ENCODE measurements around the gene FNDC10.

FNDC10 gene

DNA sequence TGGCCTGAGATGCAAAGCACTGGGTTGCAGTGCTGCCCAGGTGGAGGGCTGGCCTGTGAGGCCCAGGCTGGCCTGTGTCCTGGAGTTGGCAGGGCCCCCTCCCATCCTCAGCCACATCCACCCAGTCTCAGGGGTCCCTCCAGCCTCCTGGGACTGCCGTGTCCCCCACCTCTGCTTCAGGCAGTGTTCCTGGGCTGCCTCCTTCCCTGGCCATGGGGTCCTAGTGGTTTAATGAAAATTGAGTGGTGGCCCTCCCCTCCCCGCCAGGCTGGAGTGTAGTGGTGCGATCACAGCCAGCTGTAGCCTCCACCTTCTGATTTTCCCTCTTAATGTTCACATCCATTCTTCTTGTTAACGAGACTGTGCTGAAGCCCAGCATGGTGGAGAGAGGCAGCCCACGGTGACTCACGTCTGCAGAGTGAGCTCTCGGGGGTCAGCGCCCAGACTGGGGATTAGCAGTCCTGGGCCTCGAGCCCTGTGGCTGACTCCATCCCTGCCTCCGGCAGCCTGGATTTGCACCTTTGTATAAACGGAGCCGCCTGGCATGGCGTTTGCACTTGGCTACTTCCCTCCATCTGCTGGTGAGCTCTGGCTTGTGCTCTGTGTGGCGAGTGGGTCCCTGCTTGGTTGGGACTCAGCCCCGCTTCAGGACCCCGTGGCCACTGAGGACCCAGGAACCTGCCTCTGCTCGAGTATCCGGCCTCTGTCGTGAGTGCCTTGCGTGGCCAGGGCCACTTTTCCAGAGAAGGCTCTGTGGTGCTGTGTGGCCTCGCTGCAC, 22.3 kb upstream of the FNDC10 start:
- Histone ChIP-seq H3K9ac (ENCODE audit: low read depth, low read length, poor library complexity) (no peak overlapping the region), H2AK5ac (ENCODE audit: low read depth, low read length) (no peak overlapping the region), H3K27me3 (ENCODE audit: control insufficient read depth in 3 of 3, insufficient read depth in 3 of 3, low read depth in 1 of 3, low read length in 3 of 3) (no peaks in the 10 kb centered on the region), H3K4me2 (ENCODE audit: insufficient read depth, low read length, poor library complexity, severe bottlenecking) (no peak overlapping the region), H3K4me1 (ENCODE audit: control insufficient read depth in 2 of 2, insufficient read depth in 1 of 2, low read depth in 1 of 2, low read length in 2 of 2) (peaks cover 0 to under 1% of the 10 kb centered on the region in 2 donors), H2BK12ac (ENCODE audit: low read length) (no peak overlapping the region), H3K14ac (ENCODE audit: low read length) (no peak overlapping the region), H3K36me3 (replicated peaks in 1 of 2; ENCODE audit: control insufficient read depth in 2 of 2, insufficient read depth in 2 of 2, low read length in 2 of 2) (peaks cover 8 to 14% of the 10 kb centered on the region in 2 donors), H3K27ac (replicated peaks; ENCODE audit: low read length) (no peak overlapping the region), H3K23ac (ENCODE audit: low read depth, low read length, poor library complexity) (no peak overlapping the region), H3K4ac (ENCODE audit: low read length) (no peak overlapping the region), H2BK15ac (ENCODE audit: low read length) (no peak overlapping the region), H3K18ac (ENCODE audit: low read length) (no peak overlapping the region), H2BK5ac (ENCODE audit: low read length) (no peak overlapping the region), H2BK120ac (ENCODE audit: low read depth, low read length) (no peak overlapping the region), H3K79me1 (ENCODE audit: low read depth, low read length) (peaks cover 10% of the 10 kb centered on the region), H4K91ac (ENCODE audit: low read depth, low read length, poor library complexity) (no peak overlapping the region), H3K9me3 (replicated peaks in 1 of 2; ENCODE audit: control insufficient read depth in 2 of 2, insufficient read depth in 1 of 2, low read depth in 1 of 2, low read length in 2 of 2) (no peaks in the 10 kb centered on the region), H3K4me3 (ENCODE audit: low read length in 2 of 2) (no peak overlapping the region), H2AFZ (ENCODE audit: low read length) (no peak overlapping the region), H4K8ac (ENCODE audit: low read depth, low read length) (no peak overlapping the region)
- no CpG with 5 or more reads among the region's 21 CpGs for WGBS, 2 donors (ENCODE audit: extremely low coverage in 2 of 2, insufficient read length in 2 of 2, insufficient replicate concordance in 1 of 2)
- no peak for DNase-seq (ENCODE audit: low spot score)

DNA sequence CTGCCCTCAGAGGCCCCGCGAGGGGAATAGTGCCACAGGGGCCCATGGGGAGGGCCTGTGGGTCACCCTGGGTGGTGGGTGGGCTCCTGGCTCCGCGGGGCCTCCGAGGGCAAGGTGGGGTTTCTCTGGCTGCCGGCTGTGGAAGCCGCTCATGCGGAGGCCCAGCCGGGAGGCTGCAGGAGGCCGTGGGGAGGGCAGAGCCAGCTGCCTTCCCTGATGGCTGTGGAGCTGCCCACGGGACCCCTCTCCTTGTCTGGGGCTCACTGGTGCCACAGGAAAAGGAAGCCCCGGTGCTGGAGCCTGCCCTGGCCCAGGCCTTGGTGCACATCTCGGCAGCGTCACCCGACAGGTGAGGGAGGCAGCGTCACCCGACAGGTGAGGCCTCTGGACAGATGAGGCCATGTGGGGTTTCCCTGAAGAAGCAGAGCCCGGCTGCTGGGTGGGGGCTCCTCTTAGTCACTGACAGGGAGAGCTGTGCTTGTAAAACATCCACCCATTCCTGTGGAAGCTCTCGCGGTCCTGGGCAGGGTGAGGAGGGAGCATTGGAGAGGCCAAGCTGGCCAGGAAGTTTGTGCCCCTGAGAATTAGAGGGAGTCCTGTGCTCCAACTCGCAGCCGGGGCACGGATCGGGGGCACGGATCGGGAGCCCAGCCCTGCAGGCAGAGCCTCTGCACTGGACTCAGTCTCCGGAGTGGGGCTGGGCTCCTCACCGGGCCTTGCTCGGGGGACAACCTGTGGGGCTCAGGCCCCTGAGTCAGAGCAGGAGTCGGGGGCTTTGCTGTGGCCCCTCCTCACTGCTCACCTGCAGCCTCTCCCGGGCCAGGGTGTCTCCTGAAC, 21.5 kb upstream of the FNDC10 start:
- Histone ChIP-seq H2BK12ac (ENCODE audit: low read length) (no peak overlapping the region), H3K9ac (ENCODE audit: low read depth, low read length, poor library complexity) (peak overlapping the region; percentile 4), H3K27ac (replicated peaks; ENCODE audit: low read length) (no peak overlapping the region), H3K4me2 (ENCODE audit: insufficient read depth, low read length, poor library complexity, severe bottlenecking) (no peak overlapping the region), H3K18ac (ENCODE audit: low read length) (no peak overlapping the region), H3K36me3 (replicated peaks in 1 of 2; ENCODE audit: control insufficient read depth in 2 of 2, insufficient read depth in 2 of 2, low read length in 2 of 2) (peaks cover 12 to 17% of the 10 kb centered on the region in 2 donors), H3K4ac (ENCODE audit: low read length) (no peak overlapping the region), H2BK120ac (ENCODE audit: low read depth, low read length) (no peak overlapping the region), H4K8ac (ENCODE audit: low read depth, low read length) (peak overlapping the region; percentile 43), H2AFZ (ENCODE audit: low read length) (no peak overlapping the region), H2BK5ac (ENCODE audit: low read length) (no peak overlapping the region), H4K91ac (ENCODE audit: low read depth, low read length, poor library complexity) (no peak overlapping the region), H3K4me1 (ENCODE audit: control insufficient read depth in 2 of 2, insufficient read depth in 1 of 2, low read depth in 1 of 2, low read length in 2 of 2) (peaks cover 4 to 8% of the 10 kb centered on the region in 2 donors), H3K4me3 (ENCODE audit: low read length in 2 of 2) (no peak overlapping the region), H3K23ac (ENCODE audit: low read depth, low read length, poor library complexity) (no peak overlapping the region), H2AK5ac (ENCODE audit: low read depth, low read length) (no peak overlapping the region), H3K14ac (ENCODE audit: low read length) (no peak overlapping the region), H3K27me3 (ENCODE audit: control insufficient read depth in 3 of 3, insufficient read depth in 3 of 3, low read depth in 1 of 3, low read length in 3 of 3) (no peaks in the 10 kb centered on the region), H2BK15ac (ENCODE audit: low read length) (no peak overlapping the region), H3K79me1 (ENCODE audit: low read depth, low read length) (peaks cover 16% of the 10 kb centered on the region), H3K9me3 (replicated peaks in 1 of 2; ENCODE audit: control insufficient read depth in 2 of 2, insufficient read depth in 1 of 2, low read depth in 1 of 2, low read length in 2 of 2) (no peaks in the 10 kb centered on the region)
- no CpG with 5 or more reads among the region's 31 CpGs for whole genome bisulfite sequencing, 2 donors (ENCODE audit: extremely low coverage in 2 of 2, insufficient read length in 2 of 2, insufficient replicate concordance in 1 of 2)
- DNase-seq (ENCODE audit: low spot score) = no peak

DNA sequence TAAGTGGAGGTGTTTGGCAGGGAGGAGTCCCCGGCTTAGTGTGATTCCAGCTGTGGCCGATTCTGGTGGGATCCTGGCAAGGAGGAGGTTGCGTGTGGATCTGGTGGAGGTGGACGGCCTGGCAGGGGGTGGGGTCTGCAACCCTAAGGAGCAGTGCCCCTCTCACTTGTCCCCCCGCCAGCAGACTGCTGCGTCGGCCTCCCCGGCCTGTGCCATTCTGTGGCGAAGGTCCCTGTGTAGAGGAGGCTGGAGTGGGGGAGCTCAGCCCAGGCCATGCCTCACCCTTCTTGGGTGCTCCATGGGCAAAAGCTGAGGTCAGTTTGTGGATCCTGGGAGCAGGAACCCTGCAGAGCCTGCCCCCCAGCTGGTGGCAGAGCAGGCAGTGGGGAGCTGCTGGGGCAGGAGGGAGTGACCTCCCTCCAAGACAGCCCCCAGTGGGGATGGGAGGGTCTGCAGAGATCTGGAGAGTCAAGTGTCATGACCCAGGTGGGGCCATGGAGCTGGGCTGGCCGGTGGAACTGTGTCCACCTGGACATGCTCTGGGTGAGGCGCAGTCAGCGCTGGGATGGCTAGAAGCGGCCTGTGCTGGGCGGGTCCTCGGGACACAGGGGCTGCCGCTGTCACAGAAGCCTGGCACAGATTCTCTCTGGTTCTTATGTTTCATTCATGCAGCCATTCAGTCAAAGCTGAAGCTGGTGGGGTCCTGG, 20.7 kb upstream of the FNDC10 start:
- Histone ChIP-seq H3K23ac (ENCODE audit: low read depth, low read length, poor library complexity) (peak overlapping the region; percentile 13), H2BK5ac (ENCODE audit: low read length) (no peak overlapping the region), H3K18ac (ENCODE audit: low read length) (no peak overlapping the region), H3K4me2 (ENCODE audit: insufficient read depth, low read length, poor library complexity, severe bottlenecking) (no peak overlapping the region), H3K9me3 (replicated peaks in 1 of 2; ENCODE audit: control insufficient read depth in 2 of 2, insufficient read depth in 1 of 2, low read depth in 1 of 2, low read length in 2 of 2) (no peaks in the 10 kb centered on the region), H3K27me3 (ENCODE audit: control insufficient read depth in 3 of 3, insufficient read depth in 3 of 3, low read depth in 1 of 3, low read length in 3 of 3) (no peaks in the 10 kb centered on the region), H3K4me3 (ENCODE audit: low read length in 2 of 2) (peak overlapping the region in 1 of 2 donors; percentile 6), H3K4me1 (ENCODE audit: control insufficient read depth in 2 of 2, insufficient read depth in 1 of 2, low read depth in 1 of 2, low read length in 2 of 2) (peaks cover 5 to 9% of the 10 kb centered on the region in 2 donors), H3K4ac (ENCODE audit: low read length) (no peak overlapping the region), H2BK15ac (ENCODE audit: low read length) (no peak overlapping the region), H3K27ac (replicated peaks; ENCODE audit: low read length) (no peak overlapping the region), H4K8ac (ENCODE audit: low read depth, low read length) (no peak overlapping the region), H4K91ac (ENCODE audit: low read depth, low read length, poor library complexity) (no peak overlapping the region), H2AK5ac (ENCODE audit: low read depth, low read length) (no peak overlapping the region), H3K14ac (ENCODE audit: low read length) (no peak overlapping the region), H3K9ac (ENCODE audit: low read depth, low read length, poor library complexity) (no peak overlapping the region), H3K79me1 (ENCODE audit: low read depth, low read length) (peaks cover 16% of the 10 kb centered on the region), H2AFZ (ENCODE audit: low read length) (no peak overlapping the region), H2BK12ac (ENCODE audit: low read length) (no peak overlapping the region), H2BK120ac (ENCODE audit: low read depth, low read length) (no peak overlapping the region), H3K36me3 (replicated peaks in 1 of 2; ENCODE audit: control insufficient read depth in 2 of 2, insufficient read depth in 2 of 2, low read length in 2 of 2) (peaks cover 12 to 17% of the 10 kb centered on the region in 2 donors)
- no CpG with 5 or more reads among the region's 16 CpGs for WGBS, 2 donors (ENCODE audit: extremely low coverage in 2 of 2, insufficient read length in 2 of 2, insufficient replicate concordance in 1 of 2)
- no peak for DNase-seq (ENCODE audit: low spot score)
